PC-9 (cell line): Measurements from ENCODE around the gene PPIL6.

ENCODE experiments used
- EZH2 ChIP-seq: fragments of 200-600 bp; sonication (generic); IDR thresholded peaks from 2 replicates; pipeline ENCODE4 v1.8.0; 2017; ENCODE audit warnings: antibody characterized with exemption, low read depth
- TF ChIP-seq, protein P1 (sequence below): fragments of 200-600 bp; sonication (generic); conservative IDR thresholded peaks from 2 replicates; pipeline ENCODE4 v1.6.1; 2017; ENCODE audit warnings: mixed run types, antibody characterized with exemption, mild to moderate bottlenecking, moderate library complexity

DNA sequence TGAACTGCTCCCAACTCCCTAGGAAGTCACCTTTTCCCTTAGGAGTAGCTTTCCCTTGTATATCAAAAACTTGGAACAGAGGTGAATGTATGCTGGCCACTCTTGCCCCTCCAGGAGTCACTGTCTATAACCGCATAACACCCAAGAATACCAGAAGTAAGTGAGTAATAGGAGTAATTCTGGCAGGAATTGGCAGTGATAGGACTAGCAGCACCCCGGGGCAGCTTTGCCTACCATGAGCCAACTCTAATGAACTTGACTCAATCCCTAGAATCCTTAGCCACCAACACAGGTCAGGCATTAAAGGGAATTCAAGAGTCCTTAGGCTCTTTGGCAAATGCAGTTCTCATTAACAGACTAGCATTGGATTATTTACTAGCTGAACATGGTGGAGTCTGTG, 29.4 kb downstream of the PPIL6 start:
- TF ChIP-seq, protein P1, sequence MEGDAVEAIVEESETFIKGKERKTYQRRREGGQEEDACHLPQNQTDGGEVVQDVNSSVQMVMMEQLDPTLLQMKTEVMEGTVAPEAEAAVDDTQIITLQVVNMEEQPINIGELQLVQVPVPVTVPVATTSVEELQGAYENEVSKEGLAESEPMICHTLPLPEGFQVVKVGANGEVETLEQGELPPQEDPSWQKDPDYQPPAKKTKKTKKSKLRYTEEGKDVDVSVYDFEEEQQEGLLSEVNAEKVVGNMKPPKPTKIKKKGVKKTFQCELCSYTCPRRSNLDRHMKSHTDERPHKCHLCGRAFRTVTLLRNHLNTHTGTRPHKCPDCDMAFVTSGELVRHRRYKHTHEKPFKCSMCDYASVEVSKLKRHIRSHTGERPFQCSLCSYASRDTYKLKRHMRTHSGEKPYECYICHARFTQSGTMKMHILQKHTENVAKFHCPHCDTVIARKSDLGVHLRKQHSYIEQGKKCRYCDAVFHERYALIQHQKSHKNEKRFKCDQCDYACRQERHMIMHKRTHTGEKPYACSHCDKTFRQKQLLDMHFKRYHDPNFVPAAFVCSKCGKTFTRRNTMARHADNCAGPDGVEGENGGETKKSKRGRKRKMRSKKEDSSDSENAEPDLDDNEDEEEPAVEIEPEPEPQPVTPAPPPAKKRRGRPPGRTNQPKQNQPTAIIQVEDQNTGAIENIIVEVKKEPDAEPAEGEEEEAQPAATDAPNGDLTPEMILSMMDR: no peak
- no peak for TF ChIP-seq EZH2
